Right forelimb (tissue), 1 donor: ENCODE data around the gene MEF2A.
"Not testable (repeated sequence)": the region's sequence is repeated elsewhere in the genome, so short reads cannot be mapped to it uniquely, and the experiment has no call there.

Experiments
- DNase-seq: peaks from one replicate; pipeline ENCODE4 v3.0.0-alpha.2; 2018

MEF2A gene

DNA sequence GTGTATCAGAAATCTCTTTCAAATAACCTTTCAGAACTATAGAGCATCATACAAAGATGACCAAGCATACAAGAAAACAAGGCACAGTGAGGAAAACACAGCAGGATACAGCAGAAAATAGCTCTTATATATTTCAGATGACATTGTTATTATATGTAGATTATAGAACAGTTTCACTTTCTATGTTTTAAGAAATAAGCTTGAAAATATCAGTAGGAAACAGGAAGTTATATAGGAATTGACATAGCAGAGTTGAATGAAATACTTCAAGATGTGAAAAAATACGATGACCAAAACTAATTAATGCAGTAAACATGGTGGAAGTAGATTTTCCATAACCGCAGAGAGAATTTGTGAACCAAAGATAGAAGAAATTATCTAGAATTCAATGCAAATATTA is 92.2 kb downstream of the MEF2A start:
- no peak for DNase-seq

DNA sequence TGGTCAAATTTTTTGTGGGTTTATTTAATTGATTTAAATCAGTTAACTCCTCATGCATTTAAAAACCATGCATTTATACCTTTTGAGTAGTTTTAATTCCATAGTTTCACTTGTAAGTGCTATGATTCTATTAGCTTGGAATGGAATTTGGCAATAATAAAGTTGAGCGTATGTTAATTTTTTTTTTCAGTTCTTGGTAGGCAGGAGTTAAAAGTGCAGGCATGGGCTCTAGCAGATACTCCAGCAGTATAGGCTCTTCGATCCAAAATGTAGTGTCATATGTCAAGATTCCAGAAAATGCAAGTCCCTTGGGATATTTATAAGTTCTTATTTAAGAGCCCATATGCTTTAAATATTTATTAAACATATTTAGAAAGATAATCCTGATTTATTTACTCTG is 97.1 kb downstream of the MEF2A start:
- DNase-seq, result no peak

DNA sequence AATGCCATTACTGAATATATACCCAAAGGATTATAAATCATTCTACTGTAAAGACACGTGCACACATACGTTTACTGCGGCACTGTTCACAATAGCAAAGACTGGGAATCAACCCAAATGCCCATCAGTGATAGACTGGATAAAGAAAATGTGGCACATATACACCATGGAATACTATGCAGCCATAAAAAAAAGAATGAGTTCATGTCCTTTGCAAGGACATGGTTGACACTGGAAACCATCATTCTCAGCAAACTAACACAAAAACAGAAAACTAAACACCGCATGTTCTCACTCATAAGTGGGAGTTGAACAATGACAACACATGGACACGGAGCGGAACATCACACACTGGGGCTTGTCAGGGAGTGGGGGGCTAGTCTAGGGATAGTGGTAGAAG is 100.3 kb downstream of the MEF2A start:
- not testable (repeated sequence) for DNase-seq

DNA sequence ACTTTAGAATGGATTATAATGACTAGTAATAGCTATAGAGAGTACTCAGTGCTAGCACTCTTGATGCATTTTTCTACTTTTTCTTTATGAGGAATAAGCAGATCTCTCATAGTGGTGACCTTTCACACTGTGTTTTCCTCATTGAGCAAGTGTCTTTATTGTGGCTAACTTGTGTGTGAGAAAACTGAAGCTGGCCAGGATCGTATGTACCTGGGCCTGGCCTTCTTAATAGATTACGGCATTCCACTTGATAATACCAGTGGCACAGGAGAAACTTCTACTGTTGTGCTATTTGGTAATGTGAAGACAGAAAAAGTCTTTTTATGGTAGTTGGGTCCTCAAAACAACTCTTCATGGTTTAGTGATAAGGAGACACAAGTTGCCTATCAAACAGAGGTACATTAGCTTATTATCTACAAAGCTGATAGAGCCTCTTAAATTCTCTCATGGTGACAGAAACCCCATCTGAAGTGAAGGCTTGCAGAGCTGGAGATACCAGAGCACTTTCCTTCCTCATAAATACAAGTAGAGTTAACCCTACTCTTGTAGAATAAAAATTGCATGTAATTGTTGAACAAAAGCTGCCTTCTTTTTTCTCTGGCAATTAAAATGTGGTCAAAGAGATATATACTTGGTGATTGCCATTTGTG is 102.9 kb downstream of the MEF2A start:
- DNase-seq, result no peak

DNA sequence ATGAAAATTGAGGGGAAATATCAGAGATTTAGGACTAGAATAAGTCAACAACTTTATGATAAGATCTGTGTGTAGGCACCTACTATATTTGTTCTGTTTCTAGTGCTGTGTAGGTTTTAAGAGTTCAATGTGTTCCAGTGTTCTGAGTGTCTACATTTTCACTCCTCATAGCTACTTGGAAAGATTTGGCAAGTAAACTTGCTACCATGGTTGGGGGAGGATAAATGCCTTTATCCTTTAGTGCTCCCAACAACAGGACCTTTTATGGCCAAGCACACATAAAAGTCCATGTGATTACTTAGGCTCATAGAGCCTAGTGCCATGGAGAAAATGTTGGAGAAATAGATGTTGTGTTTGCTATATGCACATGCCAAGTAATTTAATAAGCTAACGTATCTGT is 103.5 kb downstream of the MEF2A start:
- DNase-seq, result no peak

DNA sequence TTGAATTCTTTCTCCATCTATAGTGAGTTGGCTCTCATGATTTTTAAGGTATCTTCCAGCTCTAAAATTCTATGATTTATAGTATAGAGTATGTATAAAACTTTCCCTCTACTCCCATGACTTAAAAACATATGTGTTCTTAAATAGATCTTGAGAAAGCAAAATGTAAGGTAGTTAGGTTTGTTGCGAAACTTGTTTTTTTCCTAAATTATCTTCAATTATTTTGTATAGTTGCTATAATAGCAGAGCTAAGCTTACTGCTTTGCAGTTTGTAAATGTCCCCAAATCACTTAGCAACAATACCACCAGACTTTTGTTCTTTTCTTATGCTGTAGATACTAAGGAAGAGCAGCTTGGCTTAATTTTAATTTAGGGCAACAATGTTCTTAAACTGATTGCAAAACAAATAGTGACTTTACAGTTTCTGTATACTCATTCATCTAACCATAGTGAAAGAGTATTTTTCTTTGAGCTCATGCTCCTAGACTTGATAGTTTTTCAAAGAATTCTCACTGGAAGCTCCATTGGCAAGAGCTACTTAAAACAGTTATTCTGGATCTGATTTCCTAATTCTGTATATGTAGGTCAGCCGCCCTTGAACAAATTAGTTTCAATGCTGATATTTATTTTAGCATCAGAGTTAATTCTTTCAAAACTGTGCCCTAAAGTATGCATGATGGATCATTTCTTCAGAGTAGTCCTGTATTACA is 106.3 kb downstream of the MEF2A start:
- DNase-seq, result no peak

DNA sequence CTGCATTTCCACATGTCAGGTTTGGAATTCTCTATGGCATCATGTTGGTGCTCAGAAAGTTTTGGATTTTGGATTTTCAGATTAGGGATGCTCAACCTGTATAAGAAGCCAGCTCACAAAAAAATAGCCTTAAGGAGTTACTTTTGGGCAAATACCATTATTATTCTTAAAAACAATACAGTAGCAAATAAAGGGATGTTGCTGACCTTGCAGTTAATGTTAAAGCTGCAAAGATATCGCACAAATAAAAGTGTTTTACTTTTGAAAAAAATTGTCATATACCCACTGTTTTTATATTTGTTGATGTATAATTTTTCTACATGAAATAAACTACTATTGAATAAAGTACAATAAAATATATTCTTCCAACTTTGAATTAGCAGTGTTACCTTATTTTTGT is 107.3 kb downstream of the MEF2A start:
- DNase-seq, result no peak

DNA sequence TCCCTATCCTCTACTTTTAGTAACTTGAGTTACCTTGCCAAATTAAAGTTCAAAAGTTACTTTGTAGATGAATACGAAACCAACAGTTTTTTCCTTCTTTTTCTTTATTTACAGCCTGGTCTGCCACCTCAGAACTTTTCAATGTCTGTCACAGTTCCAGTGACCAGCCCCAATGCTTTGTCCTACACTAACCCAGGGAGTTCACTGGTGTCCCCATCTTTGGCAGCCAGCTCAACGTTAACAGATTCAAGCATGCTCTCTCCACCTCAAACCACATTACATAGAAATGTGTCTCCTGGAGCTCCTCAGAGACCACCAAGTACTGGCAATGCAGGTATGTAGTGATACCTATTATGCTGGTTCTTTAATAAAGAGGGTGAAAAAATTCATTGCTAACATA is 108.5 kb downstream of the MEF2A start:
- no peak for DNase-seq

DNA sequence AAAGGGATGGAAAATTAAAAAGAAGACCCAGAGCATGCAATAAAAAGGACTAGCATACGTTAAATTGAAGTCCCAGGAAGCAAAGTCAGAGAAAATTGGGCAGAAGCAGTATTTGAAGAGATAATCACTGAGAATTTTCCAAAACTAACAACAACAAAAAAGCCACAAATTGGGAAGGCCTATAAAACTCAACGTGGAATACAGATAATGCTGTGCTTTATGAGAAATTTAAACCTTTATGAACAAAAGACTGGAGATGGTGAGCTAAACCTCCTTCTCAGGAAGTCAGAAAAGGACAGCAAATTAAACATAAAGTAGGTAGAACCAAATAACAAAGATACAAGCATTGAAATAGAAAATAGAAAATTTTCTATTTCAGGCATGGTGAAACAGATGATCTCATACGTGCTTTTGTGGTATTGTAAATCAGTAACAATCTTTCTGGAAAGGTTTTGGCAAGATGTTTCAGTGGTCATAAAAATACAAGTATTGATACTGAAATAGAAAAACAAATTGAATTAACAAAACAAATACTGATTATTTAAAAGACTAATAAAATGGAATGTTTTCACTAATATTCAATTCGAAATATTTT is 111.9 kb downstream of the MEF2A start:
- DNase-seq, result no peak

DNA sequence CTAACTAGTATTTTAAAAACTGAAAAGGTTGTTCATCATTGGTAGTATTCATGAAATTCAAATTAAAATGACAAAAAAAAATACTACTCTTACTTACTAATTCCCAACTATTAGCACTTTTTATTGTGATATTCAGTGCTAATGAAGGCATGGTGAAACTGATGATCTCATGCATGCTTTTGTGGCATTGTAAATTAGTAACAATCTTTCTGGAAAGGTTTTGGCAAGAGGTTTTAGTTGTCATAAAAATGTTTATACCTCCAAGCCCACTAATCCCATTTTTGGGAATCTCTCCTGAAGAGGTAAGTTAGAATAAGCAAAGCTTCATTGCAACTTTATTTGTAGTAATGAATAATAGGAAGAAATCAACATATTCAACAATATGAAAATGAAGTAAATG is 114.5 kb downstream of the MEF2A start:
- no peak for DNase-seq

DNA sequence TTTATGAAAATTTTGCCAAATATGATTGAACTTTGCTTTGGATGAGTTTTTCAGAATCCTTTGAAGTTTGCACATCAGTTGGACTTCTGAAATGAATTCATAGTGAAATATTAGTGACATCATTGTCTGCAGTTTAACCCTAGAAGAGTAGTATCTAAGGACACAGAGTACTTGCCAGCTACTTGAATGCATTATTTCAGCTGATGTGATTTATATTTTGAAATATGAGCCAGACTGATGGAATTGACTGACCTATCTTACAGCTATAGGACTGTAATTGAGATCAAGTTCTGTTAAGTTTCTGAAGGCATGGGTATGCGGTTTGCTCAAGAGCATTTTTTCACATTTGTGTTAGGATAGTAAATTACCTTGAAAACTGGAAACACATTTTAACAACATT is 116.2 kb downstream of the MEF2A start:
- no peak for DNase-seq

DNA sequence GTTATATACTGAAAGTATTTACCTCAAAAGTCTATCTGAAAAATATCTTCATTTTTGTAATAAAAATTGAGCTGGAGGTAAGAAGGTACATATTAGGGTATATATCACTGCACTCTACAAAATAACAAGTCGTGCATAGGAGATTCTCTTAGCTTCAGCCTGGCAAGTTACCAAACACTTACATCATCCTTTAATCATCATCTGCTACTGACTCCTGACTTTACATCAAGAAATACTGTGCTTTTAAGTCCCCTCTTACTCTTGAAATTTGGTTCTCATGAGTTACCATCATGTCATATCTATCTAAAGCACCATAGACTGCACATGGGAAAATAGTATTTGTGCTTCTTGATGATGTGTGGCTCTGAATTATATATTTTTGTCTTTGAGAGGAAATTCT is 116.7 kb downstream of the MEF2A start:
- no peak for DNase-seq

DNA sequence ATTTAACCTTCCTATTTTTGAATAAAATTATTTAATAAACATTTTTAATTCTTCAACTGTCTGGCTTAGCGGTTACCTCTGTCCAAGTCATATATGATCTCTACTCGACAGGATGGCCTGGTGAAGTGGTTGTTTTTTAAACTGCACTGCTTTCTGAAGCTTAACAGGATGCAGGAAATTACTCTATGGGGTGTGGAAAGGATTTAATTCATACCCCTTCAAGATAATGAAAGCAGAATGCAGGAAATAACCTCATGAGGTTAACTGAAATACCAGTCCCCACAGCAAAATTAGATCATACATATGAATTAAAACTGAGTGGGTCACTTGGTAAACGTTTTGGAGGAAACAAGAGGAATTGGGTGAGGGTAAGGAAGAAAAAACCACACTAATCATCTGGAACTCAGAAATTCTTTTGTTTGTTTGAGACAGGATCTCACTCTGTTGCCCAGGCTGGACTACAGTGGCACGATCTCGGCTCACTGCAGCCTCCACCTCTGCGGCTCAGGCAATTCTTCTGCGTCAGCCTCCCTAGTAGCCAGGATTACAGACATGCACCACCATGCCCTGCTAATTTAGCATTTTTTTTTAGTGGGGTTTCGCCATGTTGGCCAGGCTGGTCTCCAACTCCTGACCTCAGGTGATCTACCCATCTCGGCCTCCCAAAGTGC is 117.4 kb downstream of the MEF2A start:
- no peak for DNase-seq

DNA sequence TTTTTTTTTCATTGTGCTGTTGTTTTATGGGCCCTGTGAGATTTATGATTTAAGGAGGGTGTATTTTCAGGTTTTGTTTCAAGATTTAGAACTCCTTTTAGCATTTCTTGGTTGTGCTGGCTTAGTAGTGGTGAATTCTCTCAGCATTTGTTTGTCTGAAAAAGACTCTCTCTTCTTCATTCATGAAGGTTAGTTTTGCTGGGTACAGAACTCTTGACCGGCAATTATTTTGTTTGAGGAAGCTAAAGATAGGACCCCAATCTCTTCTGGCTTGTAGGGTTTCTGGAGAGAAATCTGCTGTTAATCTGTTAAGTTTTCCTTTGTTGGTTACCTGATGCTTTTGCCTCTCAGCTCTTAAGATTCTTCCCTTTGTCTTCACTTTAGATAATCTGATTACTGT is 120.5 kb downstream of the MEF2A start:
- DNase-seq, result no peak

DNA sequence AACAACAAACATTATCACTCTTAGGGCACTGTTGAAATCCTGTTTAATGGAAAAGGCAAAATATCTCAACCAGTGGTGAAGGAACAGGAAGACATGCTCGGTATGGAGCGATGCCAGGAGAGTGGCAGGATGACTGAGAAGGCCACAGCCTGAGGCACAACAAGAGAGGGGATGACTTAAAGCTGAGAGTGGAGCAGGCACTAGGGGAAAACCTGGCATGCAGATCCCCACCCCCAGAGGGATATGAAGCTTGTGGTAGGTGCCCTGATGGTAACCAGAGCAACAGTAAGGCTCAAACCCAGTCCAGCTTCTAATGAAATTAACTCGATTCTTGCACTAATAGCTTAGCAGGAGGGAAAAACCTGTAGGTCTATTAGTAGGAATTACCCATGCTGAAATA is 127.0 kb downstream of the MEF2A start:
- no peak for DNase-seq

DNA sequence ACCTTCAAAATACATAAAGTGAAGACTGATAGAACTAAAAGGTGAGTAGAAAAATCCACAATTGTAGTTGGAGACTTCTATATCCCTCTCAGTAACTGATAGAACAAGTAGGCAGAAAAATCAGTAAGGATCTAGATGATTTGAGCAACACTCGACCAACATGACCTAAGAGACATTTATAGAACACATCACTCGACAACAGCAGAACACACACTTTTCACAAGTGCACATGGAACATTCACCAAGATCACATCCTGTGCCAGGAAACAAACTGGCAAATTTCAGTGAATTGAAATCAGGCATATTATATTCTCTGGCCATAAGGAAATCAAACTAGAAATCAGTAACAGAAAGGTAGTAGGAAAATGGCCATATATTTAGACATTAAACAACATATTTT is 130.3 kb downstream of the MEF2A start:
- no peak for DNase-seq

DNA sequence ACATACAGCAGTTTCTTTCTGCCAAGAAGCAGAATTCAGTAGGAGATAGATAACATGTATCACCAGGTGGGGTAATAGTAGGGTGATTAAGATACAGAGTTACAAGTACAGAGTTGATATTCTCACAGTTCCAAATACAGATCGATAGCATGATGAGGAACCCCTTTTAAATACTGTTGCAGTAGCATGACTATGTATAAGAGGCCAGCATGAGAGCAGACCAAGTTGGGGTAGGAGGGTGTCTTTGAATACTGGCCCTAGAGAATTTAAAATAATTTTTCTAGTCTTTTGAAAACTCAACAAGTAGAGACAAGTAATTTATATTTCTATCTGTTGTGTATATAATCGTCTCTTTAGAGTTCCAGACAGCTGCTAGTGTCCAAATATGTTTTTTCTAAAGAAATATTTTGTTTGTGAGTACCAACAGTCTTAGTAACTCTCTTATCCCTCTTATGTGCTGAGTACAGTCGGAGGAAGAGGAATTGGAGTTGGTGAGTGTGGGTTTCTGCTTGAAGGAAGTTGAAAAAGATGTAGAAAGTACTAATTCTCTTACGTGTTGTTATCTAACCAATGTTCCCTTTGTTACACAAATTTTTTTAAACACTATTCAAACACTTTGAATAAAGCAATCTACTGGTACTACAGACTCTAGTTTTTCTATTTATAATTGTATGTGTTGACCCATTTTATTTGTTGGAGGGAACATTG is 137.3 kb downstream of the MEF2A start:
- DNase-seq, result no peak

DNA sequence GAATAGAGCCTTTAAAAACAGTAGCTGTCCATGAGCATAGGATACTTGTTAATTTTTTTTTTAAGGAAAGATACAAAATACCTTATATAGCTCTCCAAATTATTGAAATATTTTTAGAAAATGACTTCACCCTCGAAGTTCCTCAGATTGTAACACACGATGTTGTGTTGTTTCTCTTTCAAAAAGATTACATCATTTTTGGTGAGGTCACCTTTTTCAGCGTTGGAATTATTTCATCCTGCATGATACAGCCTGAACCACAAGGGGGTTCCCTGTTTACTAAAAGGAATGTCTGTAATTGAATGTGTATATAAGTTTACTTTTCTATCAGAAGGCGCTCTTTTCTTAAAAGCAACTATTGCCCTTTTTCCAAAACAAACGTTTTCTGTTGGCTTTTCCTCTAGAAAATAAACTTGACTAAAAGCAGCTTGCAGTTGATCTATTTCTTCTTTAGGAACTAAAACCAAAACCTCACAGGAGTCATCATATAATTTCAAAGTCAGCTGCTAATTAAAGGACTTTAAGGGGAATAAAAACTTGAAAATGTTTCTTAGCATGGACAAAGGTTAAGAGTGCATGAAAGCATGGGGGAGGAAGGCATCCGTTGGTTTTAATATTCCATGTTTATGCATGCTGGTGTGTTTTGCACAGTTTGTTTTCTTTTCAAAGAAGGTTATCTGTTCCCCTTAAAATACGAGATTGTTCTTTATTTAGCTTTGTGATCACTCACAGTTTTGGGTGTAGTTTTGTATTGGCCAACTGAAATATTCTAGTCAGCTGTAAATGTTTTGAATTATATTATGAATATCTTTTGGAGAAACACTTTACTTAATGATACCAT is 138.0 kb downstream of the MEF2A start:
- no peak for DNase-seq

DNA sequence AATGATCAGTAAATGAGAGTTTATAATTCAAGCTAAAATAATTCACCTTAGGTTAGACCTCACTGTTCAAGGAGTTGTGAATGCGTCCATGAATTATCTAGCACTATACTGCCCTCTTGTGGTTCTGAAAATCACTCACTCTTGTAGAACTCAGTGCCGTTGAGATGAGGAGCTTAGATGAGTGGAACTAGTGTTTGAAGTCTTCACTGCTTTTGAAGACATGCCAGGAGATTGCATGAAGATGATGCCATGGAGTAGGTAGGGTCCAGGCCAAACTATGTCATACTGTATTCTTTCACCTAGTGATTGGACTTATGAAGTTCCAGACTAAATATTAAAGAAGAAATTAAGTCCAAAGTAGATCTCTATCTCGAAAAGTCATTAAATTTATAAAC is 138.7 kb downstream of the MEF2A start:
- no peak for DNase-seq

DNA sequence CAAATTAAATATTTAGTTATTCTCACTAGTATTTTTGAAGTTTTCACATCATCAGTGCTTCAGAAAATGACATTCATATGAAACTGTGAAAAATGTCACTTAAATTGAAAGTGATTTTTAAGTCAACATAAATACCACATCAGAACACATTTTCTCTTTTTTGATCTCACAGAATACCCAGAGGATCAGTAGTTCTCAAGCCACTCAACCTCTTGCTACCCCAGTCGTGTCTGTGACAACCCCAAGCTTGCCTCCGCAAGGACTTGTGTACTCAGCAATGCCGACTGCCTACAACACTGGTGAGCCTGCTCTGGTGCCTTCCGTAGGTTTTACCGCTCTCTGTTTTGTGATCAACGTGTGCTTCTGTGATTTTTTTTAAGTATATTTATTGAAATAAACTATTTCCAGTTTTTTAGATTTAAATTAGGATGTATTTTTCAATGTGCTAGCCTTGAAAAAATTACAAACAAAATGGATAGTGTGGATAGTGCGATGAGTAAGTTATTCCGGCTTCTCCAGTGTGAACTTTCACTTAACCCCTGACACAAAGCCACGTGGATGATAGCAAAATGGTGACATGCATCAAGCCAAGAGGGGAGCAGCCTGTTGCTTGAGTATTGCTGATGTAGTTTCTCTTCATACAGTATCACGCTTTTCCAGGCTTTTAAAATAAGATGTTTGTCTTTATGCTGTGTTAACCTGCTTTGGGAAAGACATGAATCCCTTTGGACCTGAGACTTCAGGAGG is 140.9 kb downstream of the MEF2A start:
- DNase-seq, result no peak

DNA sequence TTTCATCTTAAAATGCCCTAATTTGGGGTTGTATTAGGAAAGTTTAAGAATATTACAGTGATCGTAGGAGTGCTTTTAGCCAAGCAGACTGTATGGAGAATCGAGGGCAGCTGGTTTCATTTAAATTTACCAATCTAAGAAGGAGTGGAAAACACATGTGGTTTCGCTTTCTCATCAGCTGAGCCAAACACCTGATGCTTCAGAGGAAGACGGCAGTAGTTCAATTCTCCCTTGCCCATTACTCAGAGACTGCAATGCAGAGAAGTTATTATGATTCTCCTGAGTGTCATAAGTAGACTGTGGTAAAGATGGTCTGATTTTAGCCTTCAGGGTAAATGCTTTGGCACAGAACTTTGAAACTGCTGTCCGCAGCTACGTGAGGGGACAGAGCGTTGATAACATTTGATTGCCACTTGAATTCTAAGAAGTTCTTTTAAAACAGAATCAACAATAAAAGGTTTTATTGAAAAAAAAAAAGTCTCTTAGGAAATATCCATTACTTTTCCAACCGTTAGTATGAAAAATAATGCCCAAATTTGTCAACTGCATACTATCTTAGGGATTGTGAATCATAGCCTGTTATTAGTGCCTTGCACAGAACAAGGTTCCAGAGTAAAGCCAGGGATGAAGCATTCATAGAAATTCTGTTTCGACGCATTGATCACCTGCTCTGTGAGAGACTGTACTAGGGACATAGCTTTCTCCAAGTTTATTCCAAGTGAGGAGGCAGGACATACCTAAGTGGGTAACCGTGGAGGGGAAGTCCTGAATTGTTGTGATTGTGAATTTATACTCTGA is 141.9 kb downstream of the MEF2A start:
- DNase-seq, result no peak
